ENCODE results near the gene SPRED1.
"Not testable (repeated sequence)": the region's sequence is repeated elsewhere in the genome, so short reads cannot be mapped to it uniquely, and the experiment has no call there.

The SPRED1 gene

GRCh38 chr15:38237021-38237420, 15.6 kb upstream of the SPRED1 start:
- DNase-seq, result not testable (repeated sequence)

- DNase-seq, result no peak
These were observed 14.3 kb upstream of the SPRED1 start for GRCh38 chr15:38238311-38238710.

GRCh38 chr15:38242055-38242454, 10.6 kb upstream of the SPRED1 start:
- no peak for DNase-seq

DNA sequence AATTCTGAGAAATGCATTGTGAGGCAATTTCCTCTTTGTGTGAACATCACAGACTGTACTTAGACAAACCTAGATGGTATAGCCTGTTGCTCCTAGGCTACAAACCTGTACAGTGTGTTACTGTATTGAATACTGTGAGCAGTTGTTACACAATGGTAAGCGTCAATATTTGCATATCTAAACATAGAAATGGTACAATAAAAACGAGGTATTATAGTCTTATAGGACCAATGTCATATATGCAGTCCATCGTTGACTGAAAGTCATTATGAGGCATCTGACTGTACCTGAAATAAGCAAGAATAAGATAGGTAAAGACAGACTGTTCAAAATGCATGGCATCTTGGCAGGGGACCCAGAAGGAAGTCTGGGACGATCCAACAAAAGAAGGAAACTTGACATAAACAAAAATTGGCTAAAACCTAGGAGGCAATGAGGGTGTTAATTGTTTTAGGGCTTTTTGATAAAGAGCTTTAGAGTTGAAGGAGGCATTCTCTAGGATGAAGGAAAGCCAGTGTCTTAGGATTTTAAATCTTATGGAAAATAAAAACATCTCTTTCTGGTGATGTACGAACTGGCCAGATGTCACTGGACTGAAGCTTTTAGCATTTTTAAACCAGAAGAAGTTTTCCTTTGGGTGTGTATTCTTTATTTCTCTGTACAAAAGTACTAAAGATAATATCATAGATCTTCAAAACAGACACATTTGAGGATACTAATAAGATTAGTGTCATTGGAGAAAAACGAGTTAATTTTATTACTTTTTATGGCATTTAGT, 9.2 kb upstream of the SPRED1 start:
- no peak for DNase-seq

DNA sequence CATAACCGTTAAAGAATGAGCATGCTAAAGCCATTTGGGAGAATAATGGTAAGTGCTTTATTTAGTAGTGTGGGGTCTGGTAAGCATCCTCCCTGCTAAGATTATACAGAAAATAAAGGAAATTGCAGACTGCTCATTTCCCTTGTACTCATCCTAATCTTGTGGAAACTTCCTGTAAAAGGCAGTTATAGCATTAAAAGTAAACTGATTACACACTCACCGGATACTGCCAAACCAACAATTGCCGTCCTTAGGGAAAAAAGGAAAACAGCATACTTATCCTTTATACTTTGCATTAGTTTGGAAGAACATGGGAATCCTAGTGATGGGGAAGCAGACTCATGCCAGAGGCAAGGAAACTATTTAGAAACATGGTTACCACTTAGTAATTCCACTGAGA, 5.3 kb upstream of the SPRED1 start:
- DNase-seq, result no peak

GRCh38 chr15:38253351-38253781, 730 bp downstream of the SPRED1 start:
- peak; percentile 3 for DNase-seq

- peak; percentile 33 for DNase-seq
These were observed 1.6 kb downstream of the SPRED1 start for GRCh38 chr15:38254051-38254883.

DNA sequence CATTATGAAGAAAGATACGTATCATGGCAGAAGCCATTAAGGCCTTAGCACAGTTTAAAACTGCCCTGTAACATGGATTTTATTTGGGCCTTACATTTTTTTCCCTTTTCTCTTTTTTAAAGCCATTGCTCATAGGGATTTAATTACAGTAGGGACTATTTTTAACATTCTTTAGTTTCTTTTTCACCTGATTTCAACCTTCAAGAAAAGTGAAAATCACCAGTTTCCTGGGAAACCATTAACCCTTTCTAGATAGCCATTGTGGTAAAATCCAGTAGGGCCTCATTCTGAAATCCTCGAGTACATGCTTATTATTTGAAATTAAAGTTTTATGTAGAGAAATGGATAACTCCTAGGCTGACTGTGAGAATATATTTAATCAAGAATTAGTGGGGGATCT, 3.1 kb downstream of the SPRED1 start:
- no peak for DNase-seq

DNA sequence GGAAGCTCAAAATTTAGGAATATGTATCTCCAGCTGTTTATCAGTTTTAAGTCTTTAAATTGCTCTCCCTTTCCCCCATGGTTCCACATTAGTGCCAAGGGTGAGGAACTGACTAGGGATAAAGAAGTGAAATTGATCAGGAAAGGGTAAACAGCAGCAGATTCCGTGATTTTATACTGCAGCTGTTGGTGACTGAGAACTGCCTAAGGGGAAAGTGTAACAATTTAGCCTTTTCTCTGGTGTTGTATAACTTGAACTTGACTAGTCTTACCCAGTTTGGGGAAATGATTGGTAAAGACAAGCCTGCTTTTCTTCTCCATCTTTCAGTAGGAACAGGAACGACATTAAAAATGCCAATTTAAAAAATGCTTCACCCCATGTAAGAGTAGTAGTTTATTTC, 5.0 kb downstream of the SPRED1 start:
- no peak for DNase-seq

GRCh38 chr15:38259134-38259533, 6.5 kb downstream of the SPRED1 start:
- DNase-seq, result no peak

GRCh38 chr15:38260077-38260476, 7.4 kb downstream of the SPRED1 start:
- no peak for DNase-seq

GRCh38 chr15:38263251-38263650, 10.6 kb downstream of the SPRED1 start:
- no peak for DNase-seq

GRCh38 chr15:38263996-38264395, 11.4 kb downstream of the SPRED1 start:
- DNase-seq, result no peak

DNA sequence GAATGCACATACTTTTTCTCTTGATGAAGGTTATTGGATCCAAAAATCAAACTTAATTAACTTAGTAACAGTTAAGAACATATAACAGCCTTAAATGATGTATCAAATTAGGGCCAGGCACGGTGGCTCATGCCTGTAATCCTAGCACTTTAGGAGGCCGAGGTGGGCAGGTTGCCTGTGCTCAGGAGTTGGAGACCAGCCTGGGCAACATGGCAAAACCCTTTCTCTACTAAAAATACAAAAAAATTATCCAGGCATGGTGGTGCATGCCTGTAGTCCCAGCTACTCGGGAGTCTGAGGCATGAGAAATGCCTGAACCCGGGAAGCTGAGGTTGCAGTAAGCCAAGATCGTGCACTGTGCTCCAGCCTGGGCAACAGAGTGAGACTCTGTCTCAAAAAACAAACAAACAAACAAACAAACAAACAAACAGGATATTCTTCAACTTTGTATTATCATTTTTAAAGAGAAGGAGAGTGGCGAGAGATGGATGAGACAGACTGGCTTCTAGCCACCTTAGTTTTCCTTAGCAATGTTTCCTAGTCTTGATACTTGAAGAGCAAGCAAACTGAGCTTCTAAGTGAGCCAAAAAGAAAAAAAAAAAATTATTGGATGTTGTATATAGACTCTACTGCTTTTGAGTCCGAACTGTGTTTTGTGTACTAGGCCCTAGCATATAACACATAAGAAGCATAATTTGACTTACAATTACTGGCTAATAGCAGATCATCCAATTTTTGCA, 13.8 kb downstream of the SPRED1 start:
- DNase-seq, result no peak

- no peak for DNase-seq
These were observed 14.9 kb downstream of the SPRED1 start for GRCh38 chr15:38267421-38268022.

DNA sequence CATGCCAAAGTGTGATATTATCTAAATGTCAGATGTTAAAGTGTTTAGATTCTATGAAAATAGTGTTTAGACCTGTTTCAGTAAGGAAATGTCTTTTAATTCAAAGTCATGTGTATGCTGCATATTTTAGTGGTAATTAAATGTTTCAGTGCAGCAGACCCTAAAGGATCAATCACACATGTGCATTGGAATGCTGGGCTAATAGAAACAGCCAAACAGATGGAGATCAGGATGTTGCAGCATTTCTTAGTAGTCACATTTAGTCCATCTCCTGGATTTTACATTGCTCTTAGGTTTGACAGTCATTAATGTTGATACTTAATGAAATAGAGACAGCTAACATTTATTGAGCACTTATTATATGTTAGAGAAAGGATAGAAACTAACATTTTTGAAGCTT, 18.5 kb downstream of the SPRED1 start:
- DNase-seq, result no peak

- DNase-seq, result no peak
These were observed 19.3 kb downstream of the SPRED1 start for GRCh38 chr15:38271895-38272294.

- DNase-seq, result not testable (repeated sequence)
These were observed 19.8 kb downstream of the SPRED1 start for GRCh38 chr15:38272431-38272830.

- DNase-seq, result no peak
These were observed 21.5 kb downstream of the SPRED1 start for GRCh38 chr15:38274135-38274534.

DNA sequence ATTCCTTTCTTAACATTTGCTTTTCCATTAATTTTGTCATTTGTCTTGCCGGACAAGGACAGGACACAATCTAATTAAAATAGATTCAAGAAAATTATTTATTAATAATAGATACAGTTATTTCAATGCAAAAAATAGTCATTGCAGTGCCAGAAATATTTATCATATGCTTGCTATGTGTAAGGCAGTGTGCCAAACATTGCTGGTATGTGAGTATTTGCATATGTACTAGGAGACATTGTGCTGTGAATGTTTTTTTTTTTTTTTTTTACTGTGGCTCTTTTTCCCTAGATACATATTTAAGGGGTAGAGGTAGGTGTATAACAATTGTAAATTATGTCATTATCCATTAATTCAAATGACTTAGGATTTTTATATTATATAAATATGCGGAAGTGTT, 23.3 kb downstream of the SPRED1 start:
- no peak for DNase-seq

- not testable (repeated sequence) for DNase-seq
These were observed 24.6 kb downstream of the SPRED1 start for GRCh38 chr15:38277281-38277680.

- no peak for DNase-seq
These were observed 28.4 kb downstream of the SPRED1 start for GRCh38 chr15:38281031-38281430.

GRCh38 chr15:38283010-38283409, 30.4 kb downstream of the SPRED1 start:
- no peak for DNase-seq
